Activated B cell treated with CpG ODN at 0.5 μM for 24 hours (primary cell): ENCODE results near the gene SEC22C. TPM values are rescaled to one million over a fixed set of nuclear protein-coding genes. Genes with fewer than 3 reads are reported as not detected.

Source experiments
- ATAC-seq: fragments of 200-7000 bp; cut with Tn5 transposase; one replicate; pipeline ENCODE4 v1.10.0; 2021; ENCODE audit warnings: low read depth, mild to moderate bottlenecking, moderate library complexity
- CTCF ChIA-PET: fragments of 350-600 bp; sonication (Branson Sonifier 250); formaldehyde crosslinking; loops from one replicate; lab custom pipeline; 2021; ENCODE audit warnings: antibody characterized with exemption; lab: Charles Lee
- POLR2A ChIA-PET: fragments of 350-600 bp; sonication (Branson Sonifier 250); formaldehyde crosslinking; loops from one replicate; lab custom pipeline; 2021; ENCODE audit warnings: antibody characterized with exemption; lab: Charles Lee
- DNase-seq: peaks from one replicate; pipeline ENCODE4 v3.0.0; 2022
- H3K27ac Mint-ChIP-seq: one replicate; pipeline ENCODE4 v1.8.0; 2020; ENCODE audit warnings: mixed read lengths
- H3K27me3 Mint-ChIP-seq: one replicate; pipeline ENCODE4 v1.8.0; 2021; ENCODE audit warnings: mixed read lengths
- H3K36me3 Mint-ChIP-seq: one replicate; pipeline ENCODE4 v1.8.0; 2021; ENCODE audit warnings: low read depth, mixed read lengths
- H3K4me1 Mint-ChIP-seq: one replicate; pipeline ENCODE4 v1.8.0; 2021; ENCODE audit warnings: mixed read lengths
- H3K4me3 Mint-ChIP-seq: one replicate; pipeline ENCODE4 v1.8.0; 2020; ENCODE audit warnings: mild to moderate bottlenecking, mixed read lengths
- H3K9me3 Mint-ChIP-seq: one replicate; pipeline ENCODE4 v1.8.0; 2020; ENCODE audit warnings: mixed read lengths
- intact Hi-C: fragments of 100-400 bp; cut with micrococcal nuclease; formaldehyde crosslinking; loops from one replicate; pipeline ENCODE4 v1.15.1; 2024
- total RNA-seq: library from RNA; stranded (reverse); gene quantifications from 2 replicates; pipeline ENCODE4 v1.2.3, GENCODE V29; 2022
- TF ChIP-seq, protein P1 (sequence below): fragments of 200-600 bp; IDR thresholded peaks from one replicate; pipeline ENCODE4 v1.8.0; 2022; ENCODE audit warnings: antibody characterized with exemption, mild to moderate bottlenecking

The SEC22C gene
- total RNA-seq, 1 donor from 2014 or later, result 36.4 TPM

DNA sequence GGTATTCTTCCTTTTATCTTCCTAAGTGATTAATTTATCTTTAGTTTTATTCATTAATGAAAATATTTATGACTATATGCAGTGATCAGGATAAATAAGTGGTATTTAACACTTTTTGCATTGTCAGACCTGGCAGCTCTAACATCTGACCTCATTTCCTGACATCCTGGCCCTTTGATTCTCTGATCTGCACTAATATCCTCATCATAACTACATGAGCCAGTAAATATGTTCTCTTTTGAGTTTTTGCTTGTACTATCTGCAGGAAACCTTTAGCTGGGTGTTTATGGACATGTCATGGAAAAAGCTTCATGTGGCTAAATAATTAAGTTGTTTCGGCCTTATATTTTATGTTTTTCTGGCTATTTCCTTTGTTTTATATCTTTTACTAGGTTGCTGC lies 29.2 kb upstream of the SEC22C start:
- H3K36me3 Mint-ChIP-seq, result peaks cover 40% of the 10 kb centered on the region
- TF ChIP-seq, protein P1, sequence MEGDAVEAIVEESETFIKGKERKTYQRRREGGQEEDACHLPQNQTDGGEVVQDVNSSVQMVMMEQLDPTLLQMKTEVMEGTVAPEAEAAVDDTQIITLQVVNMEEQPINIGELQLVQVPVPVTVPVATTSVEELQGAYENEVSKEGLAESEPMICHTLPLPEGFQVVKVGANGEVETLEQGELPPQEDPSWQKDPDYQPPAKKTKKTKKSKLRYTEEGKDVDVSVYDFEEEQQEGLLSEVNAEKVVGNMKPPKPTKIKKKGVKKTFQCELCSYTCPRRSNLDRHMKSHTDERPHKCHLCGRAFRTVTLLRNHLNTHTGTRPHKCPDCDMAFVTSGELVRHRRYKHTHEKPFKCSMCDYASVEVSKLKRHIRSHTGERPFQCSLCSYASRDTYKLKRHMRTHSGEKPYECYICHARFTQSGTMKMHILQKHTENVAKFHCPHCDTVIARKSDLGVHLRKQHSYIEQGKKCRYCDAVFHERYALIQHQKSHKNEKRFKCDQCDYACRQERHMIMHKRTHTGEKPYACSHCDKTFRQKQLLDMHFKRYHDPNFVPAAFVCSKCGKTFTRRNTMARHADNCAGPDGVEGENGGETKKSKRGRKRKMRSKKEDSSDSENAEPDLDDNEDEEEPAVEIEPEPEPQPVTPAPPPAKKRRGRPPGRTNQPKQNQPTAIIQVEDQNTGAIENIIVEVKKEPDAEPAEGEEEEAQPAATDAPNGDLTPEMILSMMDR, result no peak
- H3K27ac Mint-ChIP-seq, result no peak overlapping the region
- no peak overlapping the region for H3K4me3 Mint-ChIP-seq
- no peaks in the 10 kb centered on the region for H3K9me3 Mint-ChIP-seq
- POLR2A ChIA-PET, result no interaction called here
- CTCF ChIA-PET, result interaction anchor here (0.8 kb wide), 1 partner anchor 38 kb away, joined by 3 read pairs; no protein-coding TSS in a partner anchor
- intact Hi-C loops, result no loop called here
- DNase-seq (no peak), ATAC-seq (no peak)
- peaks cover 49% of the 10 kb centered on the region for H3K4me1 Mint-ChIP-seq
- no peaks in the 10 kb centered on the region for H3K27me3 Mint-ChIP-seq

DNA sequence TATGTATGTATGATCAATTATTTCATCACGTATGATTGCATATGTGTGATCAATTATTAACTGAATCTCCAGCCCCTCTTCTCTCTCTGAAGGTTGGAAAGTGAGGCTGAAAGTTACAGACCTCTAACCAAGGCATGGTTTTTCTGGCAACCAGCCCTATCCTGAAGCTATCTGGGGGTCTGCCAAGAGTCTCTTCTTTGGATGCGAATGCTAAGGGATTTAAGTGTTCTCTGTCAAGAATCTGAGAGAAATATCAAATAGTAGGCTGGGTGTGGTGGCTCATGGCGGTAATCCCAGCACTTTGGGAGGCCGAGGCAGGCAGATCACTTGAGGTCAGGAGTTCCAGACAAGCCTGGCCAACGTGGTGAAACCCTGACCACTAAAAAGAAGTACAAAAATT lies 26.8 kb upstream of the SEC22C start:
- H3K36me3 Mint-ChIP-seq, result peaks cover 53% of the 10 kb centered on the region
- ChIA-PET POLR2A (interaction anchor here (1.2 kb wide), 1 partner anchor 18 kb away, joined by 3 read pairs; the partner anchor contains the start of gene SS18L2), CTCF (no interaction called here)
- no peak overlapping the region for H3K4me3 Mint-ChIP-seq
- no peak for ATAC-seq
- TF ChIP-seq, protein P1, result no peak
- no peaks in the 10 kb centered on the region for H3K27me3 Mint-ChIP-seq
- DNase-seq, result no peak
- peaks cover 56% of the 10 kb centered on the region for H3K4me1 Mint-ChIP-seq
- H3K9me3 Mint-ChIP-seq, result no peaks in the 10 kb centered on the region
- intact Hi-C loops, result loop anchor here (10.0 kb wide), 1 partner anchor 1726 kb away; the partner anchor contains the start of gene TCAIM
- no peak overlapping the region for H3K27ac Mint-ChIP-seq

DNA sequence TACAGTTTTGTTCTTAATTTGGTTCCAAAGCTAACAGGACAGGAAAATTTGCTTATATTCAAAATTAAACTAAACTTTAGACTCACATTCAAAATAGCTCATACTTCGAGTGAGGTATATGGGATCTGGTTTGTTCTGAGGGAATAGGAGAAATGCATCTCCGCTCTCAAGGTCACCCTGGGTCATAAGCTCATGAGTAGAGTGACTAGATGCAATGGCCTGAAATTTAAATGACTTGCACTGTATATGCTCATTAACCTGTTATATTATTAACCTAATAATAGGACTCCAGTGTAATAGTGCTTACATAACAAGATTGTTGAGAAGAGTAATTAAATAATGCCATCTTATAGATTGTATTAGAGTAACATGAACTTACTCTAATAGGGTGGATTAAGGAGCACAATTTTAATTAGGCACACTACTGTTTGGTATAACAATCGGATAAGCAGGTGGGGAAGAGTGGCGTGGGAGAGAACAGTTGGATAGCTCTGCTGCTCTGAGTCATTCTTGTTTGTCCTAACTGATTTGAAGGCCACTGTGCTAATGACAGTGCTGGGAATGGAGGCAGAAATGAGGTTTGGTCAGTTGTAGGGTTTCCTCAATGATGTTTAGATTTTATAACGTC lies 23.9 kb upstream of the SEC22C start:
- Mint-ChIP-seq H3K27me3 (no peaks in the 10 kb centered on the region), H3K4me3 (no peak overlapping the region), H3K27ac (no peak overlapping the region), H3K36me3 (peaks cover 60% of the 10 kb centered on the region), H3K4me1 (peaks cover 46% of the 10 kb centered on the region), H3K9me3 (no peaks in the 10 kb centered on the region)
- intact Hi-C loops, result loop anchor here (10.0 kb wide), 1 partner anchor 1729 kb away; the partner anchor contains the start of gene TCAIM
- POLR2A ChIA-PET, result interaction anchor here (1.3 kb wide), 1 partner anchor 15 kb away, joined by 4 read pairs; no protein-coding TSS in a partner anchor
- CTCF ChIA-PET, result interaction anchor here (1.0 to 1.3 kb wide), 2 partner anchors 8 to 23 kb away, joined by 3 to 4 read pairs; no protein-coding TSS in a partner anchor
- no peak for DNase-seq
- TF ChIP-seq, protein P1, result no peak
- no peak for ATAC-seq

DNA sequence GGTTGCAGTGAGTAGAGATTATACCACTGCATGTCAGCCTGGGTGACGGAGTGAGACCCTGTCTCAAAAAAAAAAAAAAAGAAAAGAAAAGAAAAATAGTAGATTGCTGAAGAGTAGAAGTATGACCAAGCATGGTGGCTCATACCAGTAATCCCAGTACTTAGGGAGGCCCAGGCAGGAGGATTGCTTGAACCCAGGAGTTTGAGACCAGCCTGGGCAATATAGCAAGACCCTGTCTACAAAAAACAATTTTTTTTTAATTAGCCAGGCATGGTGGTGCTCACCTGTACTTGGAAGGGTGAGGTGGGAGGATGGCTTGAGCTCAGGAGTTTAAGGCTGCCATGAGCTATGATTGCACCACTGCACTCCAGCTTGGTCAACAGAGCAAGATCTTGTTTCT lies 21.2 kb upstream of the SEC22C start:
- intact Hi-C loops, result loop anchor here (5.0 to 10.0 kb wide), 4 partner anchors 34 to 1732 kb away; partner anchors contain the start of genes TCAIM and ULK4
- H3K27me3 Mint-ChIP-seq, result no peaks in the 10 kb centered on the region
- H3K27ac Mint-ChIP-seq, result no peak overlapping the region
- H3K4me3 Mint-ChIP-seq, result no peak overlapping the region
- H3K36me3 Mint-ChIP-seq, result peaks cover 40% of the 10 kb centered on the region
- ChIA-PET POLR2A (interaction anchor here (0.6 to 3.7 kb wide), 3 partner anchors 13 to 113 kb away, joined by 6 to 85 read pairs (median 8); partner anchors contain the start of gene SS18L2), CTCF (interaction anchor here (1.0 to 2.1 kb wide), 2 partner anchors 10 to 20 kb away, joined by 3 to 10 read pairs; no protein-coding TSS in a partner anchor)
- ATAC-seq (no peak), DNase-seq (no peak)
- H3K4me1 Mint-ChIP-seq, result peaks cover 48% of the 10 kb centered on the region
- H3K9me3 Mint-ChIP-seq, result no peaks in the 10 kb centered on the region
- TF ChIP-seq, protein P1, result no peak
